Gastroesophageal sphincter (tissue), 3 donors: ENCODE measurements around the gene LAMA3.

ENCODE experiments used
- EP300 ChIP-seq: sonication (generic); formaldehyde crosslinking; IDR thresholded peaks from one replicate; pipeline ENCODE4 v1.6.1; 2017; ENCODE audit warnings: antibody characterized with exemption, mild to moderate bottlenecking
- POLR2A ChIP-seq, 2 donors: fragments of 450-650 bp; IDR thresholded peaks; one replicate each; pipeline ENCODE4 v1.6.1; 2017; ENCODE audit warnings: antibody characterized with exemption in 2 of 2, mild to moderate bottlenecking in 2 of 2, moderate library complexity in 1 of 2
- POLR2AphosphoS5 ChIP-seq: sonication (generic); formaldehyde crosslinking; IDR thresholded peaks from one replicate; pipeline ENCODE4 v1.6.1; 2017; ENCODE audit warnings: antibody characterized with exemption
- TF ChIP-seq, protein P1 (sequence below), 4 experiments: fragments of 200-600 bp in 2 of 4; fragments of 450-650 bp in 2 of 4; sonication (generic) in 1 of 4; IDR thresholded peaks; one replicate each; pipeline ENCODE4 v1.5.1; 2017 to 2019; ENCODE audit warnings: antibody characterized with exemption in 4 of 4, mild to moderate bottlenecking in 2 of 4, moderate library complexity in 2 of 4

DNA sequence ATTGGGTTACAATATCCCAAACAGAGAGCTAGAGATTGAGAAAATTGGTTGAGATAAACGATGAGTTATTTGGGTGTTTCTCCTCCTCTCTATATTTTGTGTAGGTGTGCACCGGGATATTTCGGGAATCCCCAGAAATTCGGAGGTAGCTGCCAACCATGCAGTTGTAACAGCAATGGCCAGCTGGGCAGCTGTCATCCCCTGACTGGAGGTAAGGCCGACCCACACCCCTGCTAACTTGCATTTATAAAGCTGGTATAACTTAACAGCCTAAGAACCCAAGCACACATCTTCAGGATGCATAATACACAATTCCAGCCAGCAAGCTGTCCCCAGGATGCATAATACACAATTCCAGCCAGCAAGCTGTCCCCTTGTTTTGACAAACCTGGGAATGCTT, 200.7 kb downstream of the LAMA3 start:
- TF ChIP-seq, protein P1, sequence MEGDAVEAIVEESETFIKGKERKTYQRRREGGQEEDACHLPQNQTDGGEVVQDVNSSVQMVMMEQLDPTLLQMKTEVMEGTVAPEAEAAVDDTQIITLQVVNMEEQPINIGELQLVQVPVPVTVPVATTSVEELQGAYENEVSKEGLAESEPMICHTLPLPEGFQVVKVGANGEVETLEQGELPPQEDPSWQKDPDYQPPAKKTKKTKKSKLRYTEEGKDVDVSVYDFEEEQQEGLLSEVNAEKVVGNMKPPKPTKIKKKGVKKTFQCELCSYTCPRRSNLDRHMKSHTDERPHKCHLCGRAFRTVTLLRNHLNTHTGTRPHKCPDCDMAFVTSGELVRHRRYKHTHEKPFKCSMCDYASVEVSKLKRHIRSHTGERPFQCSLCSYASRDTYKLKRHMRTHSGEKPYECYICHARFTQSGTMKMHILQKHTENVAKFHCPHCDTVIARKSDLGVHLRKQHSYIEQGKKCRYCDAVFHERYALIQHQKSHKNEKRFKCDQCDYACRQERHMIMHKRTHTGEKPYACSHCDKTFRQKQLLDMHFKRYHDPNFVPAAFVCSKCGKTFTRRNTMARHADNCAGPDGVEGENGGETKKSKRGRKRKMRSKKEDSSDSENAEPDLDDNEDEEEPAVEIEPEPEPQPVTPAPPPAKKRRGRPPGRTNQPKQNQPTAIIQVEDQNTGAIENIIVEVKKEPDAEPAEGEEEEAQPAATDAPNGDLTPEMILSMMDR (IDR thresholded peaks at IDR 0.05): no peak
- TF ChIP-seq POLR2A (IDR thresholded peaks at IDR 0.05) (no peak), POLR2AphosphoS5 (no peak), EP300 (no peak)
